K562 (cell line): ENCODE data around the gene RHEBL1. TPM values are rescaled to one million over a fixed set of nuclear protein-coding genes. Genes with fewer than 3 reads are reported as not detected.

Experiments
- ATAC-seq: fragments of 200-7000 bp; cut with Tn5 transposase; 3 replicates; pipeline ENCODE4 v1.9.1; 2020; ENCODE audit warnings: moderate library complexity
- BruUV-seq: library from RNA; stranded (reverse); fragments of 400-500 nt; replicated peaks from 2 replicates; lab custom pipeline; 2021; lab: Mats Ljungman, UMichigan
- CTCF ChIA-PET: fragments of 300-600 bp; formaldehyde crosslinking; extraction: SDS; loops from one replicate; lab custom pipeline; 2021; ENCODE audit warnings: low intra/inter-chr PET ratio; lab: Yijun Ruan, JAX
- POLR2A ChIA-PET: fragments of 300-600, 350-650 bp; sonication (Branson Sonifier 250); formaldehyde crosslinking; extraction: SDS; loops from one replicate; lab custom pipeline; 2021; ENCODE audit warnings: antibody characterized with exemption, inconsistent platforms; lab: Yijun Ruan, JAX
- DNase-seq, 4 experiments: peaks; one replicate each; pipeline versions ENCODE4 v3.0.0 to v3.0.0-alpha.2; 2011 to 2018; ENCODE audit warnings: low spot score in 3 of 4, mixed read lengths in 3 of 4; ENCODE audit errors: extremely low read depth in 1 of 4
- FAIRE-seq: peaks from 2 replicates; lab custom pipeline; 2011; peaks lifted over from hg19 to GRCh38; lab: Jason Lieb, UNC
- H2AFZ ChIP-seq: 2 replicates; pipeline ENCODE4 v1.6.0; 2011; ENCODE audit warnings: low read depth, low read length, control low read depth, inconsistent platforms
- H3K27ac ChIP-seq: fragments of 200-600 bp; 3 replicates; pipeline ENCODE4 v1.8.0; 2011; ENCODE audit warnings: low read depth, mild to moderate bottlenecking, control low read depth, inconsistent platforms, low read length, moderate library complexity, mixed read lengths; ENCODE audit errors: extremely low read depth
- H3K27me3 ChIP-seq, 2 experiments: fragments of 300-600 bp in 1 of 2; 2 replicates in 1 of 2; 3 replicates in 1 of 2; pipeline versions ENCODE4 v1.6.0 to v1.8.0; 2011; ENCODE audit warnings: inconsistent platforms in 2 of 2, low read length in 2 of 2, mild to moderate bottlenecking in 1 of 2, mixed read lengths in 1 of 2, moderate library complexity in 1 of 2; ENCODE audit not compliant: control insufficient read depth in 2 of 2, insufficient read depth in 2 of 2
- H3K36me3 ChIP-seq: fragments of 300-600 bp; 3 replicates; pipeline ENCODE4 v1.8.0; 2011; ENCODE audit warnings: mild to moderate bottlenecking, low read length, inconsistent platforms; ENCODE audit not compliant: control insufficient read depth, insufficient read depth
- H3K4me1 ChIP-seq, 2 experiments: fragments of 200-600 bp in 1 of 2; replicated peaks in 1 of 2; 2 replicates in 1 of 2; 3 replicates in 1 of 2; pipeline versions ENCODE4 v1.5.1 to v1.8.0; 2011; ENCODE audit warnings: inconsistent platforms in 2 of 2, low read length in 2 of 2, mild to moderate bottlenecking in 1 of 2, mixed read lengths in 1 of 2, moderate library complexity in 1 of 2; ENCODE audit not compliant: control insufficient read depth in 2 of 2, insufficient read depth in 2 of 2
- H3K4me2 ChIP-seq: 2 replicates; pipeline ENCODE4 v1.6.1; 2011; ENCODE audit warnings: low read length, control low read depth, inconsistent platforms, mixed read lengths; ENCODE audit not compliant: insufficient read depth
- H3K4me3 ChIP-seq: fragments of 200-600 bp; sonication (generic), shearing (Covaris generic); 2 replicates; pipeline ENCODE4 v1.5.1; 2016; ENCODE audit warnings: control low read depth, inconsistent platforms
- H3K79me2 ChIP-seq: fragments of 200-600 bp; 3 replicates; pipeline ENCODE4 v1.8.0; 2011; ENCODE audit warnings: low read length, inconsistent platforms; ENCODE audit not compliant: control insufficient read depth, insufficient read depth
- H3K9ac ChIP-seq, 2 experiments: 2 replicates each; pipeline versions ENCODE4 v1.6.0 to v1.6.1; 2011; ENCODE audit warnings: low read depth in 2 of 2, low read length in 2 of 2, control low read depth in 1 of 2, inconsistent platforms in 1 of 2, mild to moderate bottlenecking in 1 of 2, mixed read lengths in 1 of 2; ENCODE audit not compliant: insufficient read depth in 1 of 2
- H3K9me1 ChIP-seq: one replicate; pipeline ENCODE4 v1.6.0; 2011; ENCODE audit warnings: inconsistent platforms, mild to moderate bottlenecking, low read length, moderate library complexity; ENCODE audit not compliant: control insufficient read depth, insufficient read depth
- H3K9me3 ChIP-seq: replicated peaks from 2 replicates; pipeline ENCODE4 v1.5.1; 2011; ENCODE audit warnings: low read depth, low read length, inconsistent platforms; ENCODE audit not compliant: control insufficient read depth, insufficient read depth
- H4K20me1 ChIP-seq: replicated peaks from 2 replicates; pipeline ENCODE4 v1.6.1; 2011; ENCODE audit warnings: low read length, inconsistent platforms, mixed read lengths; ENCODE audit not compliant: control insufficient read depth, insufficient read depth
- ARID4B ChIP-seq: sonication (generic); formaldehyde crosslinking; IDR thresholded peaks from 2 replicates; pipeline ENCODE4 v1.8.0; 2022; ENCODE audit warnings: mild to moderate bottlenecking, missing genetic modification reagents
- CBX3 ChIP-seq, 2 experiments: IDR thresholded peaks; 1 replicate in 1 of 2; 2 replicates in 1 of 2; pipeline ENCODE4 v1.6.1; 2012; ENCODE audit warnings: inconsistent platforms in 2 of 2, low read length in 2 of 2, borderline replicate concordance in 1 of 2, control low read depth in 1 of 2
- CHCHD3 ChIP-seq: fragments of 250-450 bp; sonication (Bioruptor Pico); IDR thresholded peaks from 2 replicates; pipeline ENCODE4 v2.1.2; 2022; ENCODE audit warnings: mild to moderate bottlenecking
- ELF1 ChIP-seq: fragments of 200-800 bp; sonication (Bioruptor generic); IDR thresholded peaks from 2 replicates; pipeline ENCODE4 v1.6.1; 2016; ENCODE audit warnings: missing genetic modification characterization, missing compliant biosample characterization
- MEF2A ChIP-seq: IDR thresholded peaks from 2 replicates; pipeline ENCODE4 v1.6.1; 2011; ENCODE audit warnings: low read depth, mild to moderate bottlenecking, low read length, moderate library complexity; ENCODE audit not compliant: control insufficient read depth
- NR2F6 ChIP-seq: fragments of 450-650 bp; formaldehyde crosslinking; IDR thresholded peaks from 2 replicates; pipeline ENCODE4 v1.4.0; 2020; ENCODE audit warnings: mild to moderate bottlenecking
- YY1 ChIP-seq, 3 experiments: IDR thresholded peaks; 2 replicates each; pipeline ENCODE4 v1.6.1; 2011; ENCODE audit warnings: low read length in 2 of 3, mild to moderate bottlenecking in 2 of 3, moderate library complexity in 2 of 3, borderline replicate concordance in 1 of 3, control low read depth in 1 of 3, low read depth in 1 of 3; ENCODE audit not compliant: insufficient read depth in 3 of 3, insufficient replicate concordance in 2 of 3, control insufficient read depth in 1 of 3, insufficient read length in 1 of 3; ENCODE audit errors: extremely low read depth in 1 of 3
- ZNF121 ChIP-seq: sonication (generic); formaldehyde crosslinking; conservative IDR thresholded peaks from 2 replicates; pipeline ENCODE4 v1.8.0; 2022; ENCODE audit warnings: missing genetic modification reagents
- WGBS: fragments of 100-300 bp; shearing (Covaris generic); methylation state at CpG from one replicate; pipeline ENCODE4 v1.1.6; 2016; ENCODE audit warnings: low coverage, mixed read lengths; ENCODE audit not compliant: insufficient coverage; ENCODE audit errors: missing lambda C conversion rate; 5-methylcytosine and 5-hydroxymethylcytosine counted together
- in situ Hi-C: fragments of 300-500 bp; cut with MboI; formaldehyde crosslinking; loops from 4 replicates; pipeline ENCODE4 v1.15.0; 2018; ENCODE audit warnings: inconsistent platforms, mixed read lengths
- intact Hi-C: fragments of 100-400 bp; cut with micrococcal nuclease; formaldehyde crosslinking; loops from 2 replicates; pipeline ENCODE4 v1.14.2; 2022
- polyA plus RNA-seq, 8 experiments: library from polyadenylated mRNA; depleted of rRNA in 4 of 8; stranded (reverse) in 5 of 8; unstranded in 3 of 8; fragments of >200 nt; fragmentation: Nextera tagmentation in 2 of 8; fragmentation: Illumina TruSeq in 1 of 8; extraction: Ambion mirVana in 2 of 8; extraction: Trizol in 1 of 8; gene quantifications; 2 replicates each; pipeline versions ENCODE4 v1.2.1 to v1.2.3, GENCODE V29; 2011 to 2014; ENCODE audit warnings: inconsistent platforms in 1 of 8, missing spikeins in 1 of 8
- total RNA-seq, 7 experiments: library from RNA; depleted of rRNA in 6 of 7; stranded (reverse); fragments of >200 nt in 6 of 7; fragmentation: Illumina TruSeq in 2 of 7; extraction: Trizol in 2 of 7; gene quantifications; 2 replicates each; pipeline versions ENCODE4 v1.2.1 to v1.2.3, GENCODE V29; 2011 to 2021; ENCODE audit warnings: low replicate concordance in 1 of 7
- TF ChIP-seq, protein P1 (sequence below): fragments of 250-450 bp; sonication (Bioruptor Pico); IDR thresholded peaks from 2 replicates; pipeline ENCODE4 v1.4.0; 2020; ENCODE audit warnings: mild to moderate bottlenecking, moderate library complexity

The RHEBL1 gene
- total and polyA plus RNA-seq, 9 of the 15 experiments (the other 6 are each of a cell fraction or from before 2014, with no cell fraction given), result 4.3 to 36.1 (median 8.2) TPM

DNA sequence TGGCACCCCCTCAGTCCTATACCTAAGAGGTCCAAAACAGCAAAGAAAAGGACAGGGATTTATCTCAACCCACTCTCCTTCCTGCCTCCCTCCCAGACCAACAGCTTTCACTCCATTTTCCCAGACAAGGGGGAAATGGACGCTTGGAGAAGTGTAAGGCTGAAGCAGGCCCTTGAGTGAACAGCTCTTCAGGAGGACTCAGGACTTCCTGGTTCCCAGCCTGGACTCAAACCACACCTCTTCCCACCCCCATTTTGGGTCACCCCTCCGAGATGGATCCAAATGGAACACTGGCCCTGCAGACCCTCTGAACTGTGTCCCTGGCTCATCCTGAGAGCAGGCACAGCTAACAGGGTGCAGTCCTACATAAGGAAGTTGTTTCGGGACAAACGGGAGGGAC, 11.9 kb downstream of the RHEBL1 start:
- BruUV-seq, result no TSS peak
- POLR2A ChIA-PET, result interaction anchor here (0.6 to 6.4 kb wide), 13 partner anchors 10 to 523 kb away, joined by 3 to 40 read pairs (median 5); partner anchors contain the start of genes RHEBL1, TUBA1B and TUBA1C
- Histone ChIP-seq H3K27ac (peak overlapping the region; percentile 65; the same call in 1 of the 3 replicates), H3K9ac (peak overlapping the region; percentile 96 to 98), H3K36me3 (peaks cover 41% of the 10 kb centered on the region), H3K4me2 (peak overlapping the region; percentile 94), H3K9me3 (no peaks in the 10 kb centered on the region), H3K27me3 (no peaks in the 10 kb centered on the region), H4K20me1 (peaks cover 51% of the 10 kb centered on the region), H3K79me2 (peaks cover 87% of the 10 kb centered on the region), H2AFZ (no peak overlapping the region), H3K9me1 (peaks cover 4% of the 10 kb centered on the region), H3K4me3 (peak overlapping the region; percentile 94), H3K4me1 (peaks cover 12 to 24% of the 10 kb centered on the region in 2 experiments; a peak in 4 of 5 replicates)
- DNase-seq, result peak in 1 of 4 experiments; percentile 30
- intact Hi-C loops, result no loop called here
- in situ Hi-C loops, result no loop called here
- TF ChIP-seq YY1 (IDR thresholded peaks at IDR 0.05; ENCODE audit: borderline replicate concordance in 1 of 3, control insufficient read depth in 1 of 3, extremely low read depth in 1 of 3, insufficient read depth in 3 of 3, insufficient read length in 1 of 3, insufficient replicate concordance in 2 of 3, low read depth in 1 of 3, low read length in 2 of 3) (peak in 1 of 3 experiments; percentile 3), ARID4B (CRISPR knock-in tag) (0 out of 2 replicates have a peak, but pooled peaks have one; percentile 5), CHCHD3 (CRISPR knock-in tag) (no peak), ELF1 (tag) (peak; percentile 25; the same call in 1 of the 2 replicates), MEF2A (no peak), ZNF121 (CRISPR knock-in tag) (no peak), NR2F6 (CRISPR knock-in tag) (no peak), CBX3 (IDR thresholded peaks at IDR 0.05; ENCODE audit: borderline replicate concordance in 1 of 2, low read length in 2 of 2) (no peak)
- TF ChIP-seq, protein P1, sequence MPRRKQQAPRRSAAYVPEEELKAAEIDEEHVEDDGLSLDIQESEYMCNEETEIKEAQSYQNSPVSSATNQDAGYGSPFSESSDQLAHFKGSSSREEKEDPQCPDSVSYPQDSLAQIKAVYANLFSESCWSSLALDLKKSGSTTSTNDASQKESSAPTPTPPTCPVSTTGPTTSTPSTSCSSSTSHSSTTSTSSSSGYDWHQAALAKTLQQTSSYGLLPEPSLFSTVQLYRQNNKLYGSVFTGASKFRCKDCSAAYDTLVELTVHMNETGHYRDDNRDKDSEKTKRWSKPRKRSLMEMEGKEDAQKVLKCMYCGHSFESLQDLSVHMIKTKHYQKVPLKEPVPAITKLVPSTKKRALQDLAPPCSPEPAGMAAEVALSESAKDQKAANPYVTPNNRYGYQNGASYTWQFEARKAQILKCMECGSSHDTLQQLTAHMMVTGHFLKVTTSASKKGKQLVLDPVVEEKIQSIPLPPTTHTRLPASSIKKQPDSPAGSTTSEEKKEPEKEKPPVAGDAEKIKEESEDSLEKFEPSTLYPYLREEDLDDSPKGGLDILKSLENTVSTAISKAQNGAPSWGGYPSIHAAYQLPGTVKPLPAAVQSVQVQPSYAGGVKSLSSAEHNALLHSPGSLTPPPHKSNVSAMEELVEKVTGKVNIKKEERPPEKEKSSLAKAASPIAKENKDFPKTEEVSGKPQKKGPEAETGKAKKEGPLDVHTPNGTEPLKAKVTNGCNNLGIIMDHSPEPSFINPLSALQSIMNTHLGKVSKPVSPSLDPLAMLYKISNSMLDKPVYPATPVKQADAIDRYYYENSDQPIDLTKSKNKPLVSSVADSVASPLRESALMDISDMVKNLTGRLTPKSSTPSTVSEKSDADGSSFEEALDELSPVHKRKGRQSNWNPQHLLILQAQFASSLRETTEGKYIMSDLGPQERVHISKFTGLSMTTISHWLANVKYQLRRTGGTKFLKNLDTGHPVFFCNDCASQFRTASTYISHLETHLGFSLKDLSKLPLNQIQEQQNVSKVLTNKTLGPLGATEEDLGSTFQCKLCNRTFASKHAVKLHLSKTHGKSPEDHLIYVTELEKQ, result no peak
- 2% methylated on average over 4 of the region's 4 CpGs for WGBS
- FAIRE-seq, result peak; percentile 65
- ATAC-seq, result no peak
- CTCF ChIA-PET, result no interaction called here
